Ascending aorta (tissue), 2 donors: ENCODE data around the gene SLC6A11. TPM values are rescaled to one million over a fixed set of nuclear protein-coding genes. Genes with fewer than 3 reads are reported as not detected.

Experiments
- DNase-seq, 2 donors: peaks; one replicate each; pipeline ENCODE4 v3.0.0-alpha.2; 2019; ENCODE audit warnings: low spot score in 2 of 2
- H3K27ac ChIP-seq, 2 donors: fragments of 200-600 bp; sonication (generic); one replicate each; pipeline ENCODE4 v1.5.1; 2016 to 2017; ENCODE audit warnings: mild to moderate bottlenecking in 1 of 2
- H3K27me3 ChIP-seq: fragments of 200-600 bp; sonication (generic); one replicate; pipeline ENCODE4 v1.5.1; 2017
- H3K36me3 ChIP-seq, 2 donors: fragments of 200-600 bp; sonication (generic); one replicate each; pipeline ENCODE4 v1.5.1; 2016
- H3K4me1 ChIP-seq, 2 donors: fragments of 200-600 bp; sonication (generic); one replicate each; pipeline ENCODE4 v1.5.1; 2016 to 2017; ENCODE audit warnings: mild to moderate bottlenecking in 1 of 2
- H3K4me3 ChIP-seq, 2 donors: fragments of 200-600 bp; sonication (generic); one replicate each; pipeline ENCODE4 v1.5.1; 2016 to 2017; ENCODE audit warnings: mild to moderate bottlenecking in 1 of 2
- H3K9me3 ChIP-seq, 2 donors: fragments of 200-600 bp; sonication (generic); one replicate each; pipeline ENCODE4 v1.5.1; 2016
- intact Hi-C: fragments of 100-400 bp; cut with DNase I; formaldehyde crosslinking; loops from one replicate; pipeline ENCODE4 v1.15.1; 2023
- total RNA-seq: library from RNA; depleted of rRNA; stranded (reverse); fragments of >200 nt; gene quantifications from one replicate; pipeline ENCODE4 v1.1.0, GENCODE V29; 2016
- TF ChIP-seq, protein P1 (sequence below), 3 experiments: fragments of 200-600 bp in 2 of 3; fragments of 450-650 bp in 1 of 3; sonication (generic) in 2 of 3; IDR thresholded peaks; one replicate each; pipeline ENCODE4 v1.5.1; 2016 to 2019; ENCODE audit warnings: antibody characterized with exemption in 3 of 3, mild to moderate bottlenecking in 1 of 3, moderate library complexity in 1 of 3

Gene SLC6A11
- total RNA-seq, 1 donor from 2014 or later, result not detected

DNA sequence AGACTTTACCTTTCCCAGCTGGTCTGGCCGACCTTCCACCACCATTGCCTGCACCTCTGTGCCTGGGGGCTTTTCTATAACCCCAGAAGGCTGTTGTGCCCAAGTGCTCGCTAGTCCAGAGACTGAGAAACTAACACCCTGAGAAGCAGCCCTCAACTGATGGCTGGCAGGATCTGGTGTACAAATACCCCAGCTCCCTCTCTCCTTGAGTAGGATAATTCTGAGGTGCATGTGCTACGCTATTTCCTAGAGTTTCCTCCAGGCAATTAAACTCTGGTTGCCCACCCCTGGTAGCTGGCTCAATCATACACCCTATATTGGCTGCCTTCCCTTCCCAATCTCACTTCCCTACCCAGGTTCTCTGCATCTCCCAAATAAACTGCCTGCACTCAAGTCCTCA lies 165.0 kb downstream of the SLC6A11 start:
- H3K9me3 ChIP-seq, result no peaks in the 10 kb centered on the region
- peaks cover 0 to 7% of the 10 kb centered on the region in 2 donors for H3K4me1 ChIP-seq
- H3K27ac ChIP-seq, result no peak overlapping the region
- TF ChIP-seq, protein P1, sequence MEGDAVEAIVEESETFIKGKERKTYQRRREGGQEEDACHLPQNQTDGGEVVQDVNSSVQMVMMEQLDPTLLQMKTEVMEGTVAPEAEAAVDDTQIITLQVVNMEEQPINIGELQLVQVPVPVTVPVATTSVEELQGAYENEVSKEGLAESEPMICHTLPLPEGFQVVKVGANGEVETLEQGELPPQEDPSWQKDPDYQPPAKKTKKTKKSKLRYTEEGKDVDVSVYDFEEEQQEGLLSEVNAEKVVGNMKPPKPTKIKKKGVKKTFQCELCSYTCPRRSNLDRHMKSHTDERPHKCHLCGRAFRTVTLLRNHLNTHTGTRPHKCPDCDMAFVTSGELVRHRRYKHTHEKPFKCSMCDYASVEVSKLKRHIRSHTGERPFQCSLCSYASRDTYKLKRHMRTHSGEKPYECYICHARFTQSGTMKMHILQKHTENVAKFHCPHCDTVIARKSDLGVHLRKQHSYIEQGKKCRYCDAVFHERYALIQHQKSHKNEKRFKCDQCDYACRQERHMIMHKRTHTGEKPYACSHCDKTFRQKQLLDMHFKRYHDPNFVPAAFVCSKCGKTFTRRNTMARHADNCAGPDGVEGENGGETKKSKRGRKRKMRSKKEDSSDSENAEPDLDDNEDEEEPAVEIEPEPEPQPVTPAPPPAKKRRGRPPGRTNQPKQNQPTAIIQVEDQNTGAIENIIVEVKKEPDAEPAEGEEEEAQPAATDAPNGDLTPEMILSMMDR (IDR thresholded peaks at IDR 0.05), result no peak
- H3K36me3 ChIP-seq, result no peaks in the 10 kb centered on the region
- H3K4me3 ChIP-seq, result no peak overlapping the region
- DNase-seq, result no peak
- no peaks in the 10 kb centered on the region for H3K27me3 ChIP-seq
- intact Hi-C loops, result no loop called here

DNA sequence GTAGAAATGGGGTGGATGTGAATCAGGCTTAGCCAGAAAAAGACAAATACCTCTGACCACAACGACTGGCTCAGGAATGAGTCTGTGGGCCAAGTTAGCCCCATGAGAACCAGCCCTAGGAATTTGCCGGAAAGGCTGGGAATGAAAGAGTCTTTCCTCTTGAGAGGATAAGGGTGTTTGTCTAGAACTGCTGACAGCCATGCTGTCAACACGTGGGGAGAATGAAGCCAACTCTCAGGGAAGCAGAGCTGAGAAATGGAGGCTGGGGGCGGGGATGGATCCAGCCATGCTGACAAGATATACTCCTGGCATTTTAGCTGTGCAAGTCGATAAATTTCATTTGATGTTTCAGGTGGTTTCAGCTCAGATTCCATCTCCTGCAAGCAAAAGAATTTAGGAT lies 165.9 kb downstream of the SLC6A11 start:
- no peak for DNase-seq
- H3K27me3 ChIP-seq, result no peaks in the 10 kb centered on the region
- no peak overlapping the region for H3K27ac ChIP-seq
- no peak overlapping the region for H3K4me3 ChIP-seq
- H3K4me1 ChIP-seq, result peaks cover 0 to 7% of the 10 kb centered on the region in 2 donors
- TF ChIP-seq, protein P1 (IDR thresholded peaks at IDR 0.05), result no peak
- H3K36me3 ChIP-seq, result no peaks in the 10 kb centered on the region
- no peaks in the 10 kb centered on the region for H3K9me3 ChIP-seq
- intact Hi-C loops, result no loop called here

DNA sequence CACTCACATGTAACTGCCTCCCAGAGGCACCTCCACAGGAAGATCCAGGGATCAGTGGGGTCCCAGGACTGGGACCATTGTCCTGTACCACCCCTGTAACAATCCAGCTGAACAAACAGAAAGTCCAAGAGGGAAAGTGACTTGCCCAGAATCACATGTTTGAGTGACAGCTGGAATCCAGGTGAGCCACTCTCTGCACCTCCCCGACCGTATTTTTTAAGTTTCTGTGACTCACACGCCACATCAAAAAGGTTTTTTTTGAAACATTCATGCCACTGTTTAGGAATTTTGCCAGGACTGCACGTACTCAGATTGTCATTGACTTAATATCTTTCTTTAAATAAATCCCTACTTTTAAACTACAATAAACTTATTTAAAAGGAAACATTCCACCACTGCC lies 166.8 kb downstream of the SLC6A11 start:
- H3K4me1 ChIP-seq, result peaks cover 0 to 7% of the 10 kb centered on the region in 2 donors
- intact Hi-C loops, result no loop called here
- TF ChIP-seq, protein P1 (IDR thresholded peaks at IDR 0.05), result no peak
- no peaks in the 10 kb centered on the region for H3K36me3 ChIP-seq
- H3K27ac ChIP-seq, result no peak overlapping the region
- no peak for DNase-seq
- peak overlapping the region in 1 of 2 donors; percentile 11 for H3K4me3 ChIP-seq
- no peaks in the 10 kb centered on the region for H3K9me3 ChIP-seq
- H3K27me3 ChIP-seq, result no peaks in the 10 kb centered on the region

DNA sequence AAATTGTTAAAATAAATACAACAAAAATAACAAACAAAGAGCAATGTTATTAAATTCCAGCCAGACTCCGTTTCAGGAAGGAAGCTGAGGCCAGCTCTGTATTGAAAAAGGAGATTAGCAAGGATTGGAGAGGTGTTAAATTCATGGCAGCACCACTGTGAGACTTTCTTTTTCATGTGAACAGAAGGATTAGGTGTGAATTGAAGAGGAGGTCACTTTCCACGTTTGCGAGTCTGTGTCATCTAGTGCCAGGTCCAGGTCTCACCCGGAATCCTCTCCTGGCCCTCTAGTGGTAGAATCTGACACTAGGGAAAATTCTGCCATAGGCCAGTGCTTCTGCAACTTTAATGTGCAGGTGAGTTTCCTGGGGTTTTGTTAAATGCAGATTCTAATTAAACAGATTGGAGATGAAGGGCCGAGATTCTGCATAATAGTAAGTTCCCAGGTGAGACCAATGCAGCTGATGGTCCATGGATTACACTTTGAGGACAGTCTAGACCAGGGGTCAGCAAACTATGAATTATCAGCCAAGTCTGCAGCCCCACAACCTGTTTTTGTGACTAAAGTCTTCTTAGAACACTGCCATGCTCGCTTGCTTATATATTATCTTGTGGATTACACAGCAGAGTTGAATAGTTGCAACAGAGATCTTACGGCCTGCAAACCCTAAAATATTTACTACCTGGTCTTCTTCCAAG lies 167.3 kb downstream of the SLC6A11 start:
- intact Hi-C loops, result no loop called here
- Histone ChIP-seq H3K9me3 (no peaks in the 10 kb centered on the region), H3K4me1 (peaks cover 0 to 7% of the 10 kb centered on the region in 2 donors), H3K27me3 (no peaks in the 10 kb centered on the region), H3K27ac (no peak overlapping the region), H3K4me3 (peak overlapping the region; percentile 11 to 18), H3K36me3 (no peaks in the 10 kb centered on the region)
- TF ChIP-seq, protein P1 (IDR thresholded peaks at IDR 0.05), result peak in 2 of 3 experiments; percentile 58 to 65
- DNase-seq, result no peak

DNA sequence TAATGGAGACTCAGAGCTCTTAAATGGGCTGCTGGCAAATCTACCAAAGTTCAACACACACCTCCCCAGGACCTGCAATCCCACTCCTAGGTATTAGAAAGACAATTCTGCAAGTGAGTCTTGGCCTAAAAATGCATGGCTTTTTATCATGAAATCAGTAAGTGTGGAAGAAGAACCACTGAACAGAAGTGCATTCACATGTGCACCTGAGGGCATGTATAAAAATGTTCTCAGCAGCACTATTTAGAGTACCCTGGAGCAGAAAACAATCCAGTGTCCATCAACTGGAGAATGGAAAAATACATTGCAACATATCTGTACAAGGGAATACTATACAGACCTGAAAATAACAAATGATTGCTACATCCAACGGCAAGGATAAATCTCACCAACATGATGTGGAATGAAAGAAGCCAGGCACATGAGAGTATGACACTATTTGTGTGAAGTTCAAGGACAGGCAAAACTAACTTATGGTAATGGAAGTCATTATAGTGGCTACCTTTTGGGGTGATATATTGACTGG lies 168.4 kb downstream of the SLC6A11 start:
- no peak for DNase-seq
- H3K27me3 ChIP-seq, result no peaks in the 10 kb centered on the region
- no peaks in the 10 kb centered on the region for H3K36me3 ChIP-seq
- H3K9me3 ChIP-seq, result no peaks in the 10 kb centered on the region
- TF ChIP-seq, protein P1 (IDR thresholded peaks at IDR 0.05), result no peak
- intact Hi-C loops, result no loop called here
- H3K4me3 ChIP-seq, result no peak overlapping the region
- H3K4me1 ChIP-seq, result peaks cover 0 to 7% of the 10 kb centered on the region in 2 donors
- no peak overlapping the region for H3K27ac ChIP-seq
